ENCODE data around the gene KLHL29.

DNA sequence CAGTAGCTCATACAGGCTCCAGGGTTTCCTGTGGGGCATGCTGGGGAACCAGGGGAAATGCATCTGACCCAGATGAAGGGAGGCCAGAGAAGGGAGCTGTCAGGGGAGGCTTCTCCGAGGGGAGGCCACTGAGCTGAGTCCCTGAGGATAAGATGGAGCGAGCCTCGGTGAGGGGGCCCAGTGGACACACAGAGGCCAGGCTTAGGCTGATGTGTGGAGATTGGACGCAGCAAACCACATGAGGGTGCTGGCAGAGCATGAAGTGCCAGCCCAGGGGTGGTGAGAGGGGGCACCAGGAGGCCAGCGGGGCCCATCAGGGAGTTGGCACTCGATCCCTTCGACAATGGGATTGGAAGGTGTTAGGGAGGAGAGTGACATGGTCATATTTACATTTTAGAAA is 235.0 kb downstream of the KLHL29 start:
- TF ChIP-seq YY1 (IDR thresholded peaks at IDR 0.05; ENCODE audit: extremely low read depth, insufficient replicate concordance, low read depth, low read length) (no peak), POLR2AphosphoS5 (IDR thresholded peaks at IDR 0.05; ENCODE audit: low read depth, low read length) (no peak), REST (IDR thresholded peaks at IDR 0.05; ENCODE audit: low read depth) (no peak), CTCF (IDR thresholded peaks at IDR 0.05 in 2 of 3, conservative IDR thresholded peaks at IDR 0.05 in 1 of 3; ENCODE audit: borderline replicate concordance in 1 of 3, insufficient read depth in 1 of 3, low read depth in 2 of 3, low read length in 2 of 3) (no peak), EZH2phosphoT487 (IDR thresholded peaks at IDR 0.05; ENCODE audit: borderline replicate concordance) (no peak), POLR2A (IDR thresholded peaks at IDR 0.05; ENCODE audit: borderline replicate concordance, extremely low read depth, insufficient read depth, insufficient read length) (no peak), EGR1 (IDR thresholded peaks at IDR 0.05; ENCODE audit: low read depth) (no peak), RAD21 (IDR thresholded peaks at IDR 0.05; ENCODE audit: low read depth) (no peak), SIN3A (IDR thresholded peaks at IDR 0.05; ENCODE audit: low read depth) (no peak), FOSL1 (IDR thresholded peaks at IDR 0.05; ENCODE audit: low read depth) (no peak), MAX (IDR thresholded peaks at IDR 0.05) (no peak), EZH2 (IDR thresholded peaks at IDR 0.05) (no peak)
